ENCODE data around the gene LYRM2.

- TF ChIP-seq ZNF274 (IDR thresholded peaks at IDR 0.05; ENCODE audit: low read depth, low read length), result no peak
- no peak for TF ChIP-seq SUZ12 (IDR thresholded peaks at IDR 0.05; ENCODE audit: extremely low read depth, insufficient read depth, insufficient read length)
- TF ChIP-seq YY1 (IDR thresholded peaks at IDR 0.05; ENCODE audit: insufficient read depth, insufficient read length), result no peak
Observed at GRCh38 chr6:89618026-89618425, 20.5 kb downstream of the LYRM2 start.
